Uterus (tissue), 4 donors: ENCODE data around the gene ADPRM. TPM values are rescaled to one million over a fixed set of nuclear protein-coding genes. Genes with fewer than 3 reads are reported as not detected.
A peak's percentile ranks its signal among the peaks of the same experiment; 100 is the strongest.

ENCODE experiments used
- DNase-seq, 2 donors: peaks; one replicate each; pipeline ENCODE4 v3.0.0-alpha.2; 2019 to 2020
- H3K27ac ChIP-seq, 2 donors: fragments of 200-600 bp; sonication (generic); 1 replicate in 1 of 2; 2 replicates in 1 of 2; pipeline ENCODE4 v1.5.1; 2016 to 2018
- H3K27me3 ChIP-seq, 2 donors: fragments of 200-600 bp; sonication (generic); one replicate each; pipeline ENCODE4 v1.5.1; 2018 to 2019; ENCODE audit warnings: control low read depth in 1 of 2
- H3K36me3 ChIP-seq, 2 donors: fragments of 200-600 bp; sonication (generic); one replicate each; pipeline ENCODE4 v1.5.1; 2019; ENCODE audit warnings: control low read depth in 1 of 2
- H3K4me1 ChIP-seq, 2 donors: fragments of 200-600 bp; sonication (generic); one replicate each; pipeline ENCODE4 v1.5.1; 2018 to 2019; ENCODE audit warnings: control low read depth in 1 of 2
- H3K4me3 ChIP-seq, 2 donors: fragments of 200-600 bp; sonication (generic); 1 replicate in 1 of 2; 2 replicates in 1 of 2; pipeline ENCODE4 v1.5.1; 2018 to 2019; ENCODE audit warnings: mild to moderate bottlenecking in 1 of 2
- H3K9me3 ChIP-seq, 2 donors: fragments of 200-600 bp; sonication (generic); one replicate each; pipeline ENCODE4 v1.5.1; 2019; ENCODE audit warnings: control low read depth in 1 of 2
- CTCF ChIP-seq, 4 experiments: fragments of 200-600 bp in 2 of 4; fragments of 450-650 bp in 2 of 4; sonication (generic) in 2 of 4; IDR thresholded peaks; one replicate each; pipeline ENCODE4 v1.5.1; 2016 to 2019; ENCODE audit warnings: antibody characterized with exemption in 4 of 4, mild to moderate bottlenecking in 2 of 4, moderate library complexity in 1 of 4
- POLR2A ChIP-seq, 2 donors: fragments of 450-650 bp; IDR thresholded peaks; one replicate each; pipeline ENCODE4 v1.6.1; 2016; ENCODE audit warnings: antibody characterized with exemption in 2 of 2, mild to moderate bottlenecking in 1 of 2, moderate library complexity in 1 of 2
- intact Hi-C: fragments of 100-400 bp; cut with DNase I; formaldehyde crosslinking; loops from one replicate; pipeline ENCODE4 v1.15.1; 2023; ENCODE audit warnings: low total_unique reads
- total RNA-seq, 4 donors: library from RNA; depleted of rRNA in 3 of 4; stranded (reverse); fragments of >200 nt in 3 of 4; gene quantifications; one replicate each; pipeline versions ENCODE4 v1.1.0 to v1.2.4, GENCODE V29; 2014 to 2023
- donor health status: DM: yes; HTN: yes; CAD: no.

ADPRM gene
- total RNA-seq, 4 donors from 2014 or later = 14.0 to 32.6 (median 17.8) TPM

- Histone ChIP-seq H3K4me1 (no peaks in the 10 kb centered on the region), H3K9me3 (no peaks in the 10 kb centered on the region), H3K27me3 (no peaks in the 10 kb centered on the region), H3K27ac (peak overlapping the region; percentile 90 to 91), H3K4me3 (peak overlapping the region; percentile 68 to 78), H3K36me3 (no peaks in the 10 kb centered on the region)
- no peak for DNase-seq
- TF ChIP-seq POLR2A (IDR thresholded peaks at IDR 0.05) (no peak), CTCF (IDR thresholded peaks at IDR 0.05) (no peak)
- intact Hi-C loops = no loop called here
Measured at GRCh38 chr17:10698096-10698818, 863 bp downstream of the ADPRM start.

- Histone ChIP-seq H3K9me3 (no peaks in the 10 kb centered on the region), H3K27ac (no peak overlapping the region), H3K36me3 (no peaks in the 10 kb centered on the region), H3K27me3 (no peaks in the 10 kb centered on the region), H3K4me3 (no peak overlapping the region), H3K4me1 (no peaks in the 10 kb centered on the region)
- no peak for TF ChIP-seq CTCF (IDR thresholded peaks at IDR 0.05)
- no peak for TF ChIP-seq POLR2A (IDR thresholded peaks at IDR 0.05)
- intact Hi-C loops = no loop called here
- no peak for DNase-seq
Measured at GRCh38 chr17:10699856-10700255, 2.5 kb downstream of the ADPRM start.

- no peaks in the 10 kb centered on the region for H3K4me1 ChIP-seq
- no peak overlapping the region for H3K4me3 ChIP-seq
- TF ChIP-seq CTCF (IDR thresholded peaks at IDR 0.05) = no peak
- no peak for TF ChIP-seq POLR2A (IDR thresholded peaks at IDR 0.05)
- intact Hi-C loops = no loop called here
- DNase-seq = no peak
- no peak overlapping the region for H3K27ac ChIP-seq
- no peaks in the 10 kb centered on the region for H3K9me3 ChIP-seq
- no peaks in the 10 kb centered on the region for H3K27me3 ChIP-seq
- H3K36me3 ChIP-seq = no peaks in the 10 kb centered on the region
Measured at GRCh38 chr17:10702574-10702973, 5.2 kb downstream of the ADPRM start.

GRCh38 chr17:10705727-10706126 is 8.3 kb downstream of the ADPRM start:
- intact Hi-C loops = loop anchor here (5.0 kb wide), 1 partner anchor 612 kb away; no protein-coding TSS in a partner anchor
- no peak for DNase-seq
- H3K27me3 ChIP-seq = no peaks in the 10 kb centered on the region
- no peaks in the 10 kb centered on the region for H3K36me3 ChIP-seq
- no peaks in the 10 kb centered on the region for H3K4me1 ChIP-seq
- no peak for TF ChIP-seq POLR2A (IDR thresholded peaks at IDR 0.05)
- TF ChIP-seq CTCF (IDR thresholded peaks at IDR 0.05) = no peak
- H3K4me3 ChIP-seq = no peak overlapping the region
- H3K9me3 ChIP-seq = no peaks in the 10 kb centered on the region
- no peak overlapping the region for H3K27ac ChIP-seq

- intact Hi-C loops = no loop called here
Measured at GRCh38 chr17:10713318-10713717, 15.9 kb downstream of the ADPRM start.

More at GRCh38 chr17:10713318-10713717, 15.9 kb downstream of the ADPRM start:
- Histone ChIP-seq H3K27me3 (no peaks in the 10 kb centered on the region), H3K27ac (no peak overlapping the region), H3K4me1 (no peaks in the 10 kb centered on the region), H3K4me3 (no peak overlapping the region), H3K9me3 (no peaks in the 10 kb centered on the region), H3K36me3 (no peaks in the 10 kb centered on the region)
- TF ChIP-seq POLR2A (IDR thresholded peaks at IDR 0.05) = no peak
- no peak for TF ChIP-seq CTCF (IDR thresholded peaks at IDR 0.05)
- no peak for DNase-seq
